ENCODE results near the gene CORO2A.

- TF ChIP-seq, protein P1, sequence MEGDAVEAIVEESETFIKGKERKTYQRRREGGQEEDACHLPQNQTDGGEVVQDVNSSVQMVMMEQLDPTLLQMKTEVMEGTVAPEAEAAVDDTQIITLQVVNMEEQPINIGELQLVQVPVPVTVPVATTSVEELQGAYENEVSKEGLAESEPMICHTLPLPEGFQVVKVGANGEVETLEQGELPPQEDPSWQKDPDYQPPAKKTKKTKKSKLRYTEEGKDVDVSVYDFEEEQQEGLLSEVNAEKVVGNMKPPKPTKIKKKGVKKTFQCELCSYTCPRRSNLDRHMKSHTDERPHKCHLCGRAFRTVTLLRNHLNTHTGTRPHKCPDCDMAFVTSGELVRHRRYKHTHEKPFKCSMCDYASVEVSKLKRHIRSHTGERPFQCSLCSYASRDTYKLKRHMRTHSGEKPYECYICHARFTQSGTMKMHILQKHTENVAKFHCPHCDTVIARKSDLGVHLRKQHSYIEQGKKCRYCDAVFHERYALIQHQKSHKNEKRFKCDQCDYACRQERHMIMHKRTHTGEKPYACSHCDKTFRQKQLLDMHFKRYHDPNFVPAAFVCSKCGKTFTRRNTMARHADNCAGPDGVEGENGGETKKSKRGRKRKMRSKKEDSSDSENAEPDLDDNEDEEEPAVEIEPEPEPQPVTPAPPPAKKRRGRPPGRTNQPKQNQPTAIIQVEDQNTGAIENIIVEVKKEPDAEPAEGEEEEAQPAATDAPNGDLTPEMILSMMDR (IDR thresholded peaks at IDR 0.05), result no peak
- TF ChIP-seq POLR2A (IDR thresholded peaks at IDR 0.05), result no peak
Observed at GRCh38 chr9:98241357-98242300, 49.2 kb upstream of the CORO2A start.
